ENCODE measurements around the gene PRUNE2. TPM values are rescaled to one million over a fixed set of nuclear protein-coding genes. Genes with fewer than 3 reads are reported as not detected.

The PRUNE2 gene
- polyA plus RNA-seq, 1 of the 3 experiments (the other 2 are of a cell fraction) = 13.0 TPM

- Histone ChIP-seq H3F3A (replicated peaks; ENCODE audit: insufficient read depth) (no peaks in the 10 kb centered on the region), H3K9me2 (no peaks in the 10 kb centered on the region), H3K4me1 (ENCODE audit: control insufficient read depth in 1 of 2, insufficient read depth in 2 of 2, low read depth in 1 of 2, low read length in 1 of 2) (no peaks in the 10 kb centered on the region), H3K4me2 (no peak overlapping the region), H3K79me2 (ENCODE audit: insufficient read depth) (no peaks in the 10 kb centered on the region), H3K4me3 (ENCODE audit: low read depth in 2 of 2, low read length in 1 of 2) (no peak overlapping the region), H3K27me3 (ENCODE audit: insufficient read depth) (peaks cover 80% of the 10 kb centered on the region), H3K36me3 (replicated peaks in 1 of 2; ENCODE audit: control insufficient read depth in 1 of 2, insufficient read depth in 2 of 2, low read length in 1 of 2) (no peaks in the 10 kb centered on the region), H3K9me3 (no peaks in the 10 kb centered on the region), H2AFZ (ENCODE audit: low read depth) (no peak overlapping the region), H3K9ac (no peak overlapping the region), H3K27ac (ENCODE audit: low read depth in 2 of 2, low read length in 1 of 2) (no peak overlapping the region), H4K20me1 (ENCODE audit: insufficient read depth) (no peaks in the 10 kb centered on the region)
- TF ChIP-seq MXI1 (IDR thresholded peaks at IDR 0.05; ENCODE audit: low read depth, low read length) (no peak), ZBTB33 (IDR thresholded peaks at IDR 0.05; ENCODE audit: borderline replicate concordance, low read depth) (no peak), TCF12 (IDR thresholded peaks at IDR 0.05) (no peak), ELF1 (IDR thresholded peaks at IDR 0.05) (no peak), CHD2 (IDR thresholded peaks at IDR 0.05; ENCODE audit: low read length, partially characterized antibody) (no peak), JUND (IDR thresholded peaks at IDR 0.05) (no peak), EP300 (IDR thresholded peaks at IDR 0.05; ENCODE audit: borderline replicate concordance in 1 of 2, low read depth in 1 of 2, low read length in 1 of 2) (no peak), POLR2AphosphoS5 (IDR thresholded peaks at IDR 0.05; ENCODE audit: low read depth, low read length) (no peak), REST (IDR thresholded peaks at IDR 0.05; ENCODE audit: low read depth, low read length) (no peak), FOXM1 (IDR thresholded peaks at IDR 0.05; ENCODE audit: low read depth) (no peak), TEAD4 (IDR thresholded peaks at IDR 0.05; ENCODE audit: borderline replicate concordance, insufficient read depth) (no peak), TAF1 (IDR thresholded peaks at IDR 0.05; ENCODE audit: borderline replicate concordance, low read depth, low read length) (no peak), PBX3 (IDR thresholded peaks at IDR 0.05) (no peak), USF1 (IDR thresholded peaks at IDR 0.05; ENCODE audit: borderline replicate concordance, low read depth) (no peak)
- no CpG with 5 or more reads among the region's 2 CpGs for WGBS (ENCODE audit: low lambda C conversion rate)
- ChIA-PET POLR2A (no interaction called here), CTCF (no interaction called here)
- no peak for DNase-seq
Observed at GRCh38 chr9:76901801-76902200, 4.1 kb downstream of the PRUNE2 start.
